Esophagus muscularis mucosa (tissue), 4 donors: ENCODE data around the gene HRH4. TPM values are rescaled to one million over a fixed set of nuclear protein-coding genes. Genes with fewer than 3 reads are reported as not detected.

Source experiments
- DNase-seq: peaks from one replicate; pipeline ENCODE4 v3.0.0-alpha.2; 2017; ENCODE audit errors: extremely low spot score
- H3K27ac ChIP-seq, 4 donors: fragments of 200-600 bp; sonication (generic); replicated peaks in 1 of 4; 1 replicate in 3 of 4; 2 replicates in 1 of 4; pipeline ENCODE4 v1.5.1; 2016 to 2019; ENCODE audit warnings: mild to moderate bottlenecking in 1 of 4
- H3K27me3 ChIP-seq, 4 donors: fragments of 200-600 bp; sonication (generic); one replicate each; pipeline versions ENCODE4 v1.5.1 to v1.6.0; 2016 to 2019
- H3K36me3 ChIP-seq, 4 donors: fragments of 200-600 bp; sonication (generic); one replicate each; pipeline ENCODE4 v1.5.1; 2016 to 2019
- H3K4me1 ChIP-seq, 4 donors: fragments of 200-600 bp; sonication (generic); one replicate each; pipeline ENCODE4 v1.5.1; 2016 to 2019
- H3K4me3 ChIP-seq, 4 donors: fragments of 200-600 bp; sonication (generic); 1 replicate in 2 of 4; 2 replicates in 2 of 4; pipeline ENCODE4 v1.5.1; 2016 to 2019; ENCODE audit warnings: mild to moderate bottlenecking in 4 of 4, moderate library complexity in 1 of 4
- H3K9me3 ChIP-seq, 4 donors: fragments of 200-600 bp; sonication (generic); 1 replicate in 3 of 4; 2 replicates in 1 of 4; pipeline ENCODE4 v1.5.1; 2016 to 2019
- CTCF ChIP-seq, 3 experiments: fragments of 200-600 bp in 2 of 3; fragments of 450-650 bp in 1 of 3; sonication (generic) in 2 of 3; IDR thresholded peaks; one replicate each; pipeline ENCODE4 v1.5.1; 2017 to 2019; ENCODE audit warnings: antibody characterized with exemption in 3 of 3, mild to moderate bottlenecking in 2 of 3, moderate library complexity in 1 of 3
- EP300 ChIP-seq: sonication (generic); formaldehyde crosslinking; IDR thresholded peaks from one replicate; pipeline ENCODE4 v1.6.1; 2017; ENCODE audit warnings: antibody characterized with exemption
- POLR2A ChIP-seq: fragments of 450-650 bp; IDR thresholded peaks from one replicate; pipeline ENCODE4 v1.6.1; 2017; ENCODE audit warnings: antibody characterized with exemption, moderate library complexity, mild to moderate bottlenecking, low read depth
- POLR2AphosphoS5 ChIP-seq, 2 donors: sonication (generic); formaldehyde crosslinking; IDR thresholded peaks; one replicate each; pipeline ENCODE4 v1.6.1; 2017; ENCODE audit warnings: antibody characterized with exemption in 2 of 2
- WGBS: methylation state at CpG from one replicate; pipeline ENCODE4 v1.1.5; 2018; 5-methylcytosine and 5-hydroxymethylcytosine counted together
- intact Hi-C: fragments of 100-400 bp; cut with DNase I; formaldehyde crosslinking; loops from one replicate; pipeline ENCODE4 v1.15.1; 2023
- total RNA-seq, 4 donors: library from RNA; depleted of rRNA; stranded (reverse); fragments of >200 nt; gene quantifications; one replicate each; pipeline versions ENCODE4 v1.1.0 to v1.2.1, GENCODE V29; 2016

HRH4 gene
- total RNA-seq, 4 donors from 2014 or later, result 0.13 to 0.50 TPM; not detected in 2

DNA sequence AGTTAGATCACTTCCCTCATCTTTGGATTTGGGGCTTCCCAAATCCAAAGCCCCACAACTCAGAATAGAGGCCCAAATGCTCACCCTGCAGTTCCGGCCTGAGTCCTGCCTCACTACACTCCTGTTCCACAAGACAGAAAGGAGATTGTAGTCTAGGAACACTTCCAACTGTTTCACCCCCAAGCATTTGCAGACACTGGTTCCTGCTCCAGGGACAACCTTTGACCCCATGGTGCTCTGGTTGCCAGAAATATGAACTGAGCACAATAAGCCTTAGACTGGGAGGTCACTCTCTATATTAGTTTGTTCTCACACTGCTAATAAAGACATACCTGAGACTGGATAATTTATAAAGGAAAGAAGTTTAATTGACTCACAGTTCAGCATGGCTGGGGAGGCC lies 49.0 kb downstream of the HRH4 start:
- 82% methylated on average over 1 of the region's 1 CpG for WGBS
- Histone ChIP-seq H3K36me3 (no peaks in the 10 kb centered on the region), H3K9me3 (no peaks in the 10 kb centered on the region), H3K4me1 (no peaks in the 10 kb centered on the region), H3K27me3 (no peaks in the 10 kb centered on the region), H3K4me3 (no peak overlapping the region), H3K27ac (no peak overlapping the region)
- TF ChIP-seq POLR2A, result no peak
- no peak for TF ChIP-seq POLR2AphosphoS5 (IDR thresholded peaks at IDR 0.05)
- TF ChIP-seq CTCF (IDR thresholded peaks at IDR 0.05), result no peak
- no peak for TF ChIP-seq EP300
- DNase-seq, result no peak
- intact Hi-C loops, result no loop called here

GRCh38 chr18:24514439-24514838 lies 54.0 kb downstream of the HRH4 start:
- Histone ChIP-seq H3K36me3 (no peaks in the 10 kb centered on the region), H3K27ac (no peak overlapping the region), H3K4me1 (no peaks in the 10 kb centered on the region), H3K27me3 (no peaks in the 10 kb centered on the region), H3K9me3 (no peaks in the 10 kb centered on the region), H3K4me3 (no peak overlapping the region)
- TF ChIP-seq POLR2A (no peak), CTCF (IDR thresholded peaks at IDR 0.05) (peak in 1 of 3 experiments; percentile 33)
- intact Hi-C loops, result no loop called here
- WGBS, result 48% methylated on average over 2 of the region's 2 CpGs
- no peak for DNase-seq

- DNase-seq, result peak; percentile 74
- 89% methylated on average over 2 of the region's 2 CpGs for WGBS
- no peaks in the 10 kb centered on the region for H3K36me3 ChIP-seq
- H3K27ac ChIP-seq, result no peak overlapping the region
- no peak overlapping the region for H3K4me3 ChIP-seq
- intact Hi-C loops, result no loop called here
- H3K27me3 ChIP-seq, result no peaks in the 10 kb centered on the region
- no peak for TF ChIP-seq CTCF (IDR thresholded peaks at IDR 0.05)
- TF ChIP-seq POLR2A, result no peak
- H3K4me1 ChIP-seq, result no peaks in the 10 kb centered on the region
- H3K9me3 ChIP-seq, result no peaks in the 10 kb centered on the region
Measured at GRCh38 chr18:24515721-24516120, 55.3 kb downstream of the HRH4 start.

GRCh38 chr18:24516261-24516660 lies 55.8 kb downstream of the HRH4 start:
- Histone ChIP-seq H3K36me3 (no peaks in the 10 kb centered on the region), H3K27me3 (no peaks in the 10 kb centered on the region), H3K4me3 (no peak overlapping the region), H3K4me1 (no peaks in the 10 kb centered on the region), H3K27ac (no peak overlapping the region), H3K9me3 (no peaks in the 10 kb centered on the region)
- no peak for TF ChIP-seq POLR2AphosphoS5 (IDR thresholded peaks at IDR 0.05)
- no peak for TF ChIP-seq EP300
- 77% methylated on average over 3 of the region's 3 CpGs for WGBS
- intact Hi-C loops, result no loop called here
- DNase-seq, result no peak

- Histone ChIP-seq H3K4me1 (no peaks in the 10 kb centered on the region), H3K36me3 (no peaks in the 10 kb centered on the region), H3K27ac (no peak overlapping the region), H3K9me3 (no peaks in the 10 kb centered on the region), H3K4me3 (no peak overlapping the region), H3K27me3 (no peaks in the 10 kb centered on the region)
- TF ChIP-seq POLR2AphosphoS5 (IDR thresholded peaks at IDR 0.05) (no peak), CTCF (IDR thresholded peaks at IDR 0.05) (no peak), EP300 (no peak), POLR2A (no peak)
- DNase-seq, result no peak
- WGBS, result 87% methylated on average over 5 of the region's 8 CpGs
- intact Hi-C loops, result no loop called here
Measured at GRCh38 chr18:24517554-24517953, 57.1 kb downstream of the HRH4 start.
